MCF 10A (cell line): ENCODE data around the gene CTBP1. TPM values are rescaled to one million over a fixed set of nuclear protein-coding genes. Genes with fewer than 3 reads are reported as not detected.

Experiments used
- BruUV-seq: library from RNA; stranded (reverse); fragments of 400-500 nt; replicated peaks from 2 replicates; lab custom pipeline; 2021; lab: Mats Ljungman, UMichigan
- CTCF ChIA-PET: fragments of 300-600 bp; sonication (Branson Sonifier 250); formaldehyde crosslinking; extraction: SDS; loops from one replicate; lab custom pipeline; 2021; ENCODE audit warnings: antibody characterized with exemption, inconsistent platforms; lab: Yijun Ruan, JAX
- POLR2A ChIA-PET: fragments of 300-600, 350-650 bp; sonication (Branson Sonifier 250); formaldehyde crosslinking; extraction: SDS; loops from one replicate; lab custom pipeline; 2020; ENCODE audit warnings: antibody characterized with exemption, inconsistent platforms; lab: Yijun Ruan, JAX
- DNase-seq: peaks from one replicate; pipeline ENCODE4 v3.0.0-alpha.2; 2018; ENCODE audit not compliant: unreplicated experiment
- H3K27ac Mint-ChIP-seq: one replicate; pipeline ENCODE4 v1.8.0; 2022; ENCODE audit warnings: mild to moderate bottlenecking, low read depth, mixed read lengths; ENCODE audit not compliant: unreplicated experiment
- H3K27me3 Mint-ChIP-seq: one replicate; pipeline ENCODE4 v1.8.0; 2022; ENCODE audit warnings: mixed read lengths; ENCODE audit not compliant: insufficient read depth, unreplicated experiment
- H3K36me3 Mint-ChIP-seq: one replicate; pipeline ENCODE4 v1.8.0; 2022; ENCODE audit warnings: mild to moderate bottlenecking, moderate library complexity, mixed read lengths; ENCODE audit not compliant: insufficient read depth, unreplicated experiment
- H3K4me1 Mint-ChIP-seq: one replicate; pipeline ENCODE4 v1.8.0; 2022; ENCODE audit warnings: mixed read lengths; ENCODE audit not compliant: insufficient read depth, unreplicated experiment
- H3K4me3 Mint-ChIP-seq: one replicate; pipeline ENCODE4 v1.8.0; 2022; ENCODE audit warnings: mild to moderate bottlenecking, moderate library complexity, mixed read lengths; ENCODE audit not compliant: unreplicated experiment
- H3K9me3 Mint-ChIP-seq: one replicate; pipeline ENCODE4 v1.8.0; 2022; ENCODE audit warnings: mixed read lengths; ENCODE audit not compliant: unreplicated experiment
- CTCF ChIP-seq: fragments of 200-600 bp; IDR thresholded peaks from one replicate; pipeline ENCODE4 v1.8.0; 2022; ENCODE audit warnings: antibody characterized with exemption, mild to moderate bottlenecking; ENCODE audit not compliant: unreplicated experiment
- intact Hi-C: fragments of 100-400 bp; cut with micrococcal nuclease; formaldehyde crosslinking; loops from 2 replicates; pipeline ENCODE4 v1.14.1; 2022
- total RNA-seq: library from RNA; stranded (reverse); gene quantifications from 2 replicates; pipeline ENCODE4 v1.2.3, GENCODE V29; 2022

CTBP1 gene
- total RNA-seq, 1 experiment from 2014 or later: 152 TPM

GRCh38 chr4:1170976-1171310 lies 78.0 kb downstream of the CTBP1 start:
- H3K9me3 Mint-ChIP-seq: no peaks in the 10 kb centered on the region
- no peaks in the 10 kb centered on the region for H3K27me3 Mint-ChIP-seq
- DNase-seq: no peak
- H3K27ac Mint-ChIP-seq: no peak overlapping the region
- no peak overlapping the region for H3K4me3 Mint-ChIP-seq
- TF ChIP-seq CTCF: no peak
- ChIA-PET CTCF (no interaction called here), POLR2A (no interaction called here)
- no peaks in the 10 kb centered on the region for H3K4me1 Mint-ChIP-seq
- BruUV-seq: no TSS peak
- intact Hi-C loops: no loop called here
- H3K36me3 Mint-ChIP-seq: no peaks in the 10 kb centered on the region

DNA sequence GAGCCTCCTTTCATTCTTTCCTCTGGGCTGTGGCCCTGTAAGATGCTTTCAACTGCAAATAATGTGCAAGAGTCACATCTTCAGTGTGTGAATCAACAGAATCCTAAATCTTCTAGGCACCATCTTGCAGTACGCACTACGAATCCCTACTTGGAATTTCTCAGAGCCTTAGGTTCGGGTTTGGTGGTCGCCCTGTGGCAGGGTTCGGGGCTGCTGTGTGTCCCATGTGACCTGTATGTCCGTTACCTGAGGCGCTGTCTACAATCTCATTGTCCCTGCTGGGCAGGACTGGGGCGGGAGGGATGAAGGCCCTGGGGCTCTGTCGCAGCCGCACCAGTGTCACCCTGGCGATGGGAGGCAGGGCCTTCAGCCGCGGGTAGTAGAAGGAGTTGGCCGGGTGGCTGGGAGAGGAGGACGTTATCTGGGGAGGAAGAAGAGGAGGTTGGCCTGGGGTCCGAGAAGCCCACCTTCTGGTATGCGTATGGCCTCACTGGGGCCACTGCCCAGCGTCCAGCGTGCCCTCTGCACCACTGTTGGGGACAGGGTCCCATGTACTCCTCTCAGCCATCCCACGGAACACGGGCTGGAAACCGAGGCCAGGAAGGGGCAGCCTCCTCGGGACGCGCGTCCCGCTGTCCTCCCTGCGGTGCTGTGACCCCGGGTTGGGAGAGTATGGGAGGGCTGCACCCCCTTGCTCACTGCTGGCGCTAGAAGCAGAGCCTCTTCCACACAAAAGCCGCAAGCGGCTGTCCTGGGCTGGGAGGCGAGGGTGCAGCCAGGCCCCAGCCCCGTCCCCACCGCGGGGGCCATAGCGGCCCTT lies 78.6 kb downstream of the CTBP1 start:
- H3K4me1 Mint-ChIP-seq: no peaks in the 10 kb centered on the region
- intact Hi-C loops: no loop called here
- ChIA-PET POLR2A (no interaction called here), CTCF (interaction anchor here (1.0 kb wide), 1 partner anchor 459 kb away, joined by 3 read pairs; no protein-coding TSS in a partner anchor)
- no peak overlapping the region for H3K4me3 Mint-ChIP-seq
- no peaks in the 10 kb centered on the region for H3K36me3 Mint-ChIP-seq
- H3K27ac Mint-ChIP-seq: no peak overlapping the region
- no peak for DNase-seq
- H3K9me3 Mint-ChIP-seq: no peaks in the 10 kb centered on the region
- H3K27me3 Mint-ChIP-seq: no peaks in the 10 kb centered on the region
- no peak for TF ChIP-seq CTCF
- BruUV-seq: no TSS peak

DNA sequence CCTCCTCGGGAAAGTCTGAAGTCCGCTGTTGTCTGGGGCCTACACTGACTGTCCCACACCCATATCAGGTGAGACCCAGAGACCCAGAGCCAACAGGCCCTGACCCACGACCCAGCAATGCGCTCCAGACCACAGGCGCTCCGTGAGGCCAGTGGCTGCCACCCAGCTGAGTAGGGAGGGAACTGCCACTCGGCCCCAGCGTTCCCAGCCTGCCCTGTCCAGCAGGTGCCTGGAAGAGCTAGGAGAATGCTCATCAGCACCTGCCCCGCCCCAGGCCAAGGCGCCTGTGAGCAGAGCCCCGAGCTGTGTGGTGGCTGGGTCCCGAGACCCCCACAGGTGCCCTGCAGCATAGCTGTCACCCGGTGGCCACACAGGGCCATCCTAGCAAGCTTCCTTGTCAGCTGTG lies 79.2 kb downstream of the CTBP1 start:
- no peaks in the 10 kb centered on the region for H3K9me3 Mint-ChIP-seq
- no peaks in the 10 kb centered on the region for H3K27me3 Mint-ChIP-seq
- H3K36me3 Mint-ChIP-seq: no peaks in the 10 kb centered on the region
- TF ChIP-seq CTCF: no peak
- CTCF ChIA-PET: interaction anchor here (0.6 to 1.0 kb wide), 3 partner anchors 89 to 460 kb away, joined by 3 read pairs; no protein-coding TSS in a partner anchor
- DNase-seq: no peak
- BruUV-seq: no TSS peak
- no peak overlapping the region for H3K4me3 Mint-ChIP-seq
- no peaks in the 10 kb centered on the region for H3K4me1 Mint-ChIP-seq
- no peak overlapping the region for H3K27ac Mint-ChIP-seq
- intact Hi-C loops: loop anchor here (5.0 kb wide), 1 partner anchor 78 kb away; the partner anchor contains the start of gene CTBP1
- POLR2A ChIA-PET: no interaction called here

DNA sequence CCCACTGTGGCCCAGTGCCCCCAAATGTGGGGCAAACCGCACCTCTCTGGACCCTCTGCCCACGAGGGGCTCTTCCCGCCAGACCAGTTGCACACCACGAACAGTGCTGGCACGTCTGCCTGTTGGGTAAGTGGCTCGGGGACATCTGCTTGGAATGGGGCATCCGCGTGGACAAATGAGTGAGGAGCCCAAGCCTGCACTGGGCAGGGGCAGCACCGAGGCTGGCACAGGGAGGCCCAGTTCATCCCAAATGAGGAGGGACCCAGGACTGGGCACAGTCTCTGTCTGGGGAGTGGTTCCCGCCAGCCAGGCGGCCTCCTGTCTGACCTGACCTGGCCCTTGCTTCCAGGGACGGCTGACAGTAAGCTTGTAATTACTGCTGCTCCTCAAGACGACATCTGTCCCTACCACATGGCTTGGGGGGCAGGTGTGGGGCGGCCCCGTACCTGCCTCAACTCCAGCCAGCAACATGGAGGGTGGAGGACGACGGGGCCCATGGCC lies 79.7 kb downstream of the CTBP1 start:
- H3K36me3 Mint-ChIP-seq: no peaks in the 10 kb centered on the region
- no peak overlapping the region for H3K4me3 Mint-ChIP-seq
- intact Hi-C loops: loop anchor here (5.0 kb wide), 1 partner anchor 78 kb away; the partner anchor contains the start of gene CTBP1
- no TSS peak for BruUV-seq
- POLR2A ChIA-PET: interaction anchor here (2.3 kb wide), 1 partner anchor 23 kb away, joined by 9 read pairs; no protein-coding TSS in a partner anchor
- no peaks in the 10 kb centered on the region for H3K9me3 Mint-ChIP-seq
- H3K4me1 Mint-ChIP-seq: no peaks in the 10 kb centered on the region
- H3K27me3 Mint-ChIP-seq: no peaks in the 10 kb centered on the region
- no peak overlapping the region for H3K27ac Mint-ChIP-seq
- CTCF ChIA-PET: interaction anchor here (0.6 to 1.0 kb wide), 4 partner anchors 21 to 460 kb away, joined by 3 read pairs; no protein-coding TSS in a partner anchor
- no peak for TF ChIP-seq CTCF
- DNase-seq: no peak
